Ovary (tissue), 9 donors: ENCODE measurements around the gene TTC39A. TPM values are rescaled to one million over a fixed set of nuclear protein-coding genes. Genes with fewer than 3 reads are reported as not detected.

Experiments used
- DNase-seq, 5 donors: peaks; one replicate each; pipeline ENCODE4 v3.0.0-alpha.2; 2019 to 2020
- H3K27ac ChIP-seq, 2 donors: fragments of 200-600 bp; one replicate each; pipeline versions ENCODE4 v1.5.1 to v1.8.0; 2019 to 2022
- H3K27me3 ChIP-seq: fragments of 200-600 bp; one replicate; pipeline ENCODE4 v1.8.0; 2022
- H3K36me3 ChIP-seq: fragments of 200-600 bp; sonication (generic); one replicate; pipeline ENCODE4 v1.5.1; 2019
- H3K4me1 ChIP-seq: one replicate; pipeline ENCODE4 v1.8.1; 2013; ENCODE audit warnings: mild to moderate bottlenecking, moderate library complexity; ENCODE audit not compliant: insufficient read depth
- H3K4me3 ChIP-seq: fragments of 200-600 bp; sonication (generic); one replicate; pipeline ENCODE4 v1.5.1; 2017
- H3K9me3 ChIP-seq, 2 donors: fragments of 200-600 bp in 1 of 2; sonication (generic) in 1 of 2; one replicate each; pipeline versions ENCODE4 v1.5.1 to v1.8.1; 2013 to 2019; ENCODE audit warnings: mild to moderate bottlenecking in 1 of 2, moderate library complexity in 1 of 2
- EP300 ChIP-seq: sonication (generic); formaldehyde crosslinking; IDR thresholded peaks from one replicate; pipeline ENCODE4 v1.6.1; 2017; ENCODE audit warnings: antibody characterized with exemption
- POLR2A ChIP-seq: fragments of 450-650 bp; IDR thresholded peaks from one replicate; pipeline ENCODE4 v1.6.1; 2017; ENCODE audit warnings: antibody characterized with exemption, mild to moderate bottlenecking, moderate library complexity
- WGBS, 3 donors: extraction: QIAGEN DNeasy Blood & Tissue Kit in 1 of 3; methylation state at CpG; one replicate each; pipeline versions ENCODE4 v1.1.5 to v1.1.7; 2013 to 2017; 5-methylcytosine and 5-hydroxymethylcytosine counted together
- intact Hi-C, 4 donors: fragments of 100-400 bp; cut with DNase I; formaldehyde crosslinking; loops; one replicate each; pipeline versions ENCODE4 v1.11.0 to v1.15.1; 2022 to 2023
- polyA plus RNA-seq, 2 donors: library from polyadenylated mRNA; stranded (reverse); fragments of 200-250 nt in 1 of 2; fragments of 350-450 nt in 1 of 2; fragmentation: Illumina TruSeq in 1 of 2; extraction: RNeasy Lipid Tissue Mini Kit (QIAGEN cat#74804) in 1 of 2; gene quantifications; one replicate each; pipeline ENCODE4 v1.2.3, GENCODE V29; 2013 to 2014
- total RNA-seq, 7 donors: library from RNA; depleted of rRNA in 2 of 7; stranded (reverse); fragments of >200 nt in 2 of 7; fragmentation: NEBNext Ultra II Directional in 3 of 7; extraction: Animal tissue kit (Norgen Biotek cat#: 25700) in 3 of 7; gene quantifications; one replicate each; pipeline versions ENCODE4 v1.1.0 to v1.2.4, GENCODE V29; 2016 to 2023
- TF ChIP-seq, protein P1 (sequence below), 3 donors: fragments of 450-650 bp in 2 of 3; fragments of 200-600 bp in 1 of 3; IDR thresholded peaks; one replicate each; pipeline versions ENCODE4 v1.5.1 to v1.8.0; 2016 to 2022; ENCODE audit warnings: antibody characterized with exemption in 3 of 3, mild to moderate bottlenecking in 1 of 3
- donor health status: DM: no; HTN: no; CAD: no; lungs with moderate emphysema.
- donor health status: DM: no; HTN: no; CAD: no.
- donor health status: Bipolar disorder and iron deficiency.
- donor health status: DM: yes; HTN: yes; CAD: no.
- donor health status: DM: no; HTN: no; CAD: no.
- donor health status: DM: yes; HTN: yes; CAD: no.

Gene TTC39A
- total and polyA plus RNA-seq, 9 donors, result 0.28 to 10.7 (median 0.62) TPM

DNA sequence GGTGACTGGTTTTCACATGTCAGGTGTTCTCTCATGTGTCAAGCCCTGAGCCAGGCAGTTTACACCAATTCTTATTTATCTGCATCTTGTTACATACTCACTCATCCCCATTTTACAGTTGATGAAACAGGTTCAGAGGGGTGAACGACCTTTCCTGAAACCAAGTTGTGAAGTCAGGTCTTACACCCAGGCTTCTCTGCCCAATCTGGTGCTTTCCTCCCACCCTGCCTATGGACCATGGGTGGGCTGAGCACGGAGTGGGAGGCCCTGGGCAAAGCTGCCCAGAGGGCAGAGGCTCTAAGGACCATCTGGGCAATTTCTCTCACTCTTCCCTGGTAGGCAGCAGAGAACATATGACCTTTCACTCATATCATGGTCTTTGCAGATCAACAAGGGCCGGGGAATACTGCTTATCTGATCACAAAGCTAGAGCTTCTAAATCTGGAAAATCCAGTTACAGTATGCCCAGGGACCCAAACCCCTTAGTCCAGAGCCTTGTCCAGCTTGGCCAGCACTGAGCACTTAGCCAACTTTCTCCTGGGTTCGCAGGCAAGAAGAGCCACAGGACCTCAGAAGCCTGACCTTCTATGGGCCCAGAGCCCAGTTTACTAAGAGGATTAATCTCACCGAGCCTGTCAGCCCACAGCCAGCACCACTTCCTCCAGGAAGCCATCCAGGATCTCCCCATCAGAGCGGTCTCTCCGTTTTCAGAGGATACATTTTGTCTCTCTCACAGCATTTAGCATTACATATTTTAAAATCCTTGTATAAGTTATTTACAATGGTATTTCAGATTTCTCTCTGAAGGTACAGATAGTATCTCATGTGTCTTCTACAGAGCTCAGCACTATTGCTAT, 16.0 kb upstream of the TTC39A start:
- 69 to 73% (median 71%) methylated on average over 7 of the region's 7 CpGs for WGBS, 3 donors
- H3K4me1 ChIP-seq, result peaks cover 5% of the 10 kb centered on the region
- no peaks in the 10 kb centered on the region for H3K9me3 ChIP-seq
- H3K36me3 ChIP-seq, result no peaks in the 10 kb centered on the region
- H3K27ac ChIP-seq, result no peak overlapping the region
- no peak for TF ChIP-seq POLR2A
- TF ChIP-seq EP300, result no peak
- TF ChIP-seq, protein P1, sequence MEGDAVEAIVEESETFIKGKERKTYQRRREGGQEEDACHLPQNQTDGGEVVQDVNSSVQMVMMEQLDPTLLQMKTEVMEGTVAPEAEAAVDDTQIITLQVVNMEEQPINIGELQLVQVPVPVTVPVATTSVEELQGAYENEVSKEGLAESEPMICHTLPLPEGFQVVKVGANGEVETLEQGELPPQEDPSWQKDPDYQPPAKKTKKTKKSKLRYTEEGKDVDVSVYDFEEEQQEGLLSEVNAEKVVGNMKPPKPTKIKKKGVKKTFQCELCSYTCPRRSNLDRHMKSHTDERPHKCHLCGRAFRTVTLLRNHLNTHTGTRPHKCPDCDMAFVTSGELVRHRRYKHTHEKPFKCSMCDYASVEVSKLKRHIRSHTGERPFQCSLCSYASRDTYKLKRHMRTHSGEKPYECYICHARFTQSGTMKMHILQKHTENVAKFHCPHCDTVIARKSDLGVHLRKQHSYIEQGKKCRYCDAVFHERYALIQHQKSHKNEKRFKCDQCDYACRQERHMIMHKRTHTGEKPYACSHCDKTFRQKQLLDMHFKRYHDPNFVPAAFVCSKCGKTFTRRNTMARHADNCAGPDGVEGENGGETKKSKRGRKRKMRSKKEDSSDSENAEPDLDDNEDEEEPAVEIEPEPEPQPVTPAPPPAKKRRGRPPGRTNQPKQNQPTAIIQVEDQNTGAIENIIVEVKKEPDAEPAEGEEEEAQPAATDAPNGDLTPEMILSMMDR (IDR thresholded peaks at IDR 0.05), result no peak
- intact Hi-C loops, result loop anchor here in 1 of 4 donors (5.0 kb wide), 1 partner anchor 171 kb away; the partner anchor contains the start of gene EPS15
- H3K4me3 ChIP-seq, result no peak overlapping the region
- DNase-seq, result no peak
- no peaks in the 10 kb centered on the region for H3K27me3 ChIP-seq

DNA sequence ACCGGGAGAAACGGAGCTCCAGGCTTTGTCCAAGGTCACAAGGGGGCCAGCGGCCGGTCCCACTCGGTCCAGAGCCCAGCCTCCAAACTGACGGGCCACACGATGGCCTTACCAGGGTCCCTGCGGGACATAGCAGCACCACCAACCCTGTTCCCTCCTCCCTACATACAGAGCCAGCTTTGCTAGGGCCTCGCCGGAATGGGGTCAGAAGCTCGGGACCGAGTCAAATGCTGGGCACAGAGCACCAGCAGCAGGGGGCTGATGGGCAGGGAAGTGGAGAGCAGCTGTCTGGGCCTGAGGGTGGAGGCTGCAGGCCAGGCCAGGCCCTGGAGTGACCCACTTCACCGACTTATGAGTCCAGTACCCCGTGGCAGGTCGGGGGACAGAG, 14.9 kb upstream of the TTC39A start:
- no peak for TF ChIP-seq EP300
- DNase-seq, result no peak
- no peaks in the 10 kb centered on the region for H3K27me3 ChIP-seq
- H3K9me3 ChIP-seq, result no peaks in the 10 kb centered on the region
- intact Hi-C loops, result loop anchor here in 1 of 4 donors (5.0 kb wide), 1 partner anchor 172 kb away; the partner anchor contains the start of gene EPS15
- H3K4me3 ChIP-seq, result no peak overlapping the region
- H3K4me1 ChIP-seq, result peaks cover 5% of the 10 kb centered on the region
- WGBS, 3 donors, result 37 to 45% (median 44%) methylated on average over 14 to 15 of the region's 15 CpGs
- H3K36me3 ChIP-seq, result no peaks in the 10 kb centered on the region
- no peak overlapping the region for H3K27ac ChIP-seq

DNA sequence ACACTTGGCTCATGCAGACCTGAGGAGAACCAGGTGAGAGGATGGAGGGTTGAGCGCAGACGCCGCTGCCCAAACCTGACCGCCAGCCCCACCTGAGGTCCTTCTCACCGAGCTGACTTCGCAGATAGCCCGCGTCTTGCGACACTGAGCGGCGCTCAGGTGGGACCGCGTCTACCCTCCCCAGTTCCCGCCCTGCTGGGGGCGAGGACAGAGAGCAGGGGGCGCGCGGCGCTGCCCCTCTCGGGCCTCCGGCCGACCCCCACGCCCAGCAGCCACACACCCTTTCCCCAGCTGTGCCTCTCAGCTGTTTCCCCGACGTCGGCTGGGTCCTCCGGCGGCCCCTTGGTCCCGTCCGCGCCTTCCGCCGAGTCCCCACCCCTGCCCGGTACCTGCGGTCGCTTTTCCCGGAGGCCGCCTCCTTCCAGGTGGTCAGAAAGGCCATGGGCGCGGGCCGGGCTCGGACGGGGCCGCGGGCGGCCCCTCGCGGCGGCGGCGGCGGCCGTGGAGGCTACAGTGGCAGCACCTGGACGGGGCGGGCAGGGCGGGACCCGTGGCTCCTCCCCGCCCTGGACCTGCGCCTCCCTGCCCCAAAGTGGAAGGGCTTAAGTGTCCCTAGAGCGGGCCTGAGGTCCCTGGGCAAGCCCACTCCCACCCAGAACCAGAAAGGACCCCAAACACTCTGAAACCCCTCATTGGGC, 14.4 kb upstream of the TTC39A start:
- intact Hi-C loops, result loop anchor here in 1 of 4 donors (5.0 kb wide), 1 partner anchor 173 kb away; the partner anchor contains the start of gene EPS15
- 1 to 6% (median 5%) methylated on average over 40 to 60 of the region's 60 CpGs for WGBS, 3 donors
- H3K4me3 ChIP-seq, result no peak overlapping the region
- peaks cover 5% of the 10 kb centered on the region for H3K4me1 ChIP-seq
- no peaks in the 10 kb centered on the region for H3K9me3 ChIP-seq
- no peak for DNase-seq
- TF ChIP-seq, protein P1 (IDR thresholded peaks at IDR 0.05), result no peak
- no peak for TF ChIP-seq POLR2A
- no peak for TF ChIP-seq EP300
- H3K27ac ChIP-seq, result no peak overlapping the region
- no peaks in the 10 kb centered on the region for H3K27me3 ChIP-seq
- H3K36me3 ChIP-seq, result no peaks in the 10 kb centered on the region

DNA sequence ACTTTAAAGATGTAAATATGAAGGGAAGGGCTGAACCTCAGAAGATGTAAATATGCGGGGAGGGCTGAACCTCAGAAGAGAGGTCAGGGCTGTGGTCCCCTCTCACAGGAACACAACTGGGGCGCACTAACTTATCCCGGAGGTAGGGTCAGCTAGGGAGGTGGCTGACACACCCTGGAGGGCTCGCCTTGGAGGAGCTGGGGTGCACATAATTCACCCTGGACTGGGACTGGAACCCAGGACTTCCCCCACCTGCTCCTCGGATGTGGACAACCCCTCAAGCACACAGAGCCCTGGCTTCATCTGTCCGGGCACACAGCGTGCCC, 13.9 kb upstream of the TTC39A start:
- H3K27me3 ChIP-seq, result no peaks in the 10 kb centered on the region

DNA sequence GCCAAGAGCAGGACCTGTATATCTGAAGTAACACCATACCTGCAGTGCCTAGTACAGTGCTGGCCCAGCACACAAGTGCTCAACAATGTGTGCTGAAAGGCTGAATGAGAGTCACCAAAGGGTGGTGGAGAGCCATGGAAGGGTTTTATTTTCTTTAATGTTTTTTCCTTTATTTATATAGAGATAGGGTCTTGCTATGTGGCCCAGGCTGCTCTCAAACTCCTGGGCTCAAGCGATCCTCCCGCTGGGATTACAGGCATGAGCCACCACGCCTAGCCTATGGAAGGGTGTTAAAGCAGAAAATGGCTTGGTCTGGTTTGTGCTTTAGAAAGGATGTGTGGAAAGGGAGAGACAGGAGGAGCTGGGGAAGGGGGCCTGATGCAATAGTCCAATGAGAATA, 13.3 kb upstream of the TTC39A start:
- Histone ChIP-seq H3K4me3 (no peak overlapping the region), H3K4me1 (peaks cover 5% of the 10 kb centered on the region), H3K27me3 (no peaks in the 10 kb centered on the region), H3K27ac (no peak overlapping the region), H3K9me3 (no peaks in the 10 kb centered on the region), H3K36me3 (no peaks in the 10 kb centered on the region)
- TF ChIP-seq, protein P1 (IDR thresholded peaks at IDR 0.05), result no peak
- TF ChIP-seq POLR2A (no peak), EP300 (no peak)
- intact Hi-C loops, result no loop called here
- no peak for DNase-seq
- 88 to 97% (median 94%) methylated on average over 3 of the region's 3 CpGs for WGBS, 3 donors

More for the DNA sequence above, 13.9 kb upstream of the TTC39A start:
- Histone ChIP-seq H3K9me3 (no peaks in the 10 kb centered on the region), H3K4me1 (peaks cover 5% of the 10 kb centered on the region), H3K27ac (no peak overlapping the region), H3K36me3 (no peaks in the 10 kb centered on the region), H3K4me3 (no peak overlapping the region)
- WGBS, 3 donors, result 62 to 78% (median 65%) methylated on average over 5 to 7 of the region's 7 CpGs
- no peak for TF ChIP-seq POLR2A
- no peak for TF ChIP-seq EP300
- intact Hi-C loops, result no loop called here
- no peak for DNase-seq
